GM12878 (cell line): ENCODE data around the gene CCDC85B. TPM values are rescaled to one million over a fixed set of nuclear protein-coding genes. Genes with fewer than 3 reads are reported as not detected.

Experiments
- ATAC-seq: fragments of 200-7000 bp; cut with Tn5 transposase; 3 replicates; pipeline ENCODE4 v1.9.1; 2020; ENCODE audit warnings: mild to moderate bottlenecking, moderate library complexity
- BruUV-seq: library from RNA; stranded (reverse); fragments of 400-500 nt; replicated peaks from 2 replicates; lab custom pipeline; 2021; lab: Mats Ljungman, UMichigan
- CTCF ChIA-PET: fragments of 300-600 bp; sonication (Branson Sonifier 250); formaldehyde crosslinking; extraction: SDS; loops from one replicate; lab custom pipeline; 2021; ENCODE audit warnings: inconsistent platforms; lab: Yijun Ruan, JAX
- POLR2A ChIA-PET: fragments of 350-600 bp; formaldehyde crosslinking; extraction: SDS; loops from one replicate; lab custom pipeline; 2021; ENCODE audit warnings: inconsistent platforms; lab: Charles Lee
- RAD21 ChIA-PET: fragments of 300-600 bp; sonication (Branson Sonifier 250); formaldehyde crosslinking; loops from one replicate; lab custom pipeline; 2023; ENCODE audit warnings: antibody characterized with exemption; ENCODE audit not compliant: unreplicated experiment; lab: Charles Lee
- SMC1A ChIA-PET: fragments of 300-600 bp; sonication (Branson Sonifier 250); formaldehyde crosslinking; loops from one replicate; lab custom pipeline; 2023; ENCODE audit not compliant: unreplicated experiment, uncharacterized antibody; lab: Charles Lee
- DNase-seq: peaks from one replicate; pipeline ENCODE4 v3.0.0-alpha.2; 2011; ENCODE audit warnings: low read depth, low spot score
- FAIRE-seq: peaks from 3 replicates; lab custom pipeline; 2011; peaks lifted over from hg19 to GRCh38; lab: Jason Lieb, UNC
- H2AFZ ChIP-seq: 2 replicates; pipeline ENCODE4 v1.6.0; 2011; ENCODE audit warnings: low read depth, low read length, control low read depth; ENCODE audit not compliant: control insufficient read depth
- H3K27ac ChIP-seq: 2 replicates; pipeline ENCODE4 v1.5.1; 2011; ENCODE audit warnings: control low read depth; ENCODE audit not compliant: control insufficient read depth, insufficient read depth
- H3K27me3 ChIP-seq, 2 experiments: replicated peaks in 1 of 2; 2 replicates each; pipeline versions ENCODE4 v1.6.0 to v1.6.1; 2011; ENCODE audit warnings: low read length in 1 of 2; ENCODE audit not compliant: control insufficient read depth in 2 of 2, insufficient read depth in 2 of 2
- H3K36me3 ChIP-seq, 2 experiments: 2 replicates each; pipeline ENCODE4 v1.5.1; 2011; ENCODE audit warnings: low read length in 1 of 2; ENCODE audit not compliant: control insufficient read depth in 2 of 2, insufficient read depth in 2 of 2
- H3K4me1 ChIP-seq: 2 replicates; pipeline ENCODE4 v1.6.1; 2011; ENCODE audit warnings: mild to moderate bottlenecking, low read length, moderate library complexity, mixed read lengths; ENCODE audit not compliant: control insufficient read depth, insufficient read depth
- H3K4me2 ChIP-seq: 2 replicates; pipeline ENCODE4 v1.6.0; 2011; ENCODE audit warnings: control low read depth; ENCODE audit not compliant: control insufficient read depth, insufficient read depth
- H3K4me3 ChIP-seq: fragments of 200-600 bp; sonication (generic); 2 replicates; pipeline ENCODE4 v1.5.1; 2016
- H3K79me2 ChIP-seq: 2 replicates; pipeline ENCODE4 v1.6.0; 2011; ENCODE audit warnings: low read length; ENCODE audit not compliant: control insufficient read depth, insufficient read depth
- H3K9ac ChIP-seq: 2 replicates; pipeline ENCODE4 v1.8.0; 2011; ENCODE audit warnings: low read length, control low read depth, mixed read lengths; ENCODE audit not compliant: control insufficient read depth, insufficient read depth
- H3K9me3 ChIP-seq: replicated peaks from 3 replicates; pipeline ENCODE4 v1.5.1; 2011; ENCODE audit warnings: mild to moderate bottlenecking, low read length; ENCODE audit not compliant: control insufficient read depth, insufficient read depth
- H4K20me1 ChIP-seq: 2 replicates; pipeline ENCODE4 v1.6.0; 2011; ENCODE audit not compliant: control insufficient read depth, insufficient read depth
- E4F1 ChIP-seq: fragments of 450-650 bp; IDR thresholded peaks from 2 replicates; pipeline ENCODE4 v1.6.1; 2018; ENCODE audit warnings: borderline replicate concordance, mild to moderate bottlenecking; ENCODE audit not compliant: partially characterized antibody
- EED ChIP-seq: sonication (generic); IDR thresholded peaks from 2 replicates; pipeline ENCODE4 v1.6.1; 2016; ENCODE audit warnings: antibody characterized with exemption, low read depth
- GABPA ChIP-seq: IDR thresholded peaks from 2 replicates; pipeline ENCODE4 v1.6.1; 2014; ENCODE audit warnings: antibody characterized with exemption, low read depth, mild to moderate bottlenecking, inconsistent platforms
- HDAC6 ChIP-seq: fragments of 200-600 bp; sonication (generic); IDR thresholded peaks from one replicate; pipeline ENCODE4 v1.8.0; 2017; ENCODE audit warnings: antibody characterized with exemption; ENCODE audit not compliant: unreplicated experiment
- POLR2A ChIP-seq: IDR thresholded peaks from 2 replicates; pipeline ENCODE4 v1.6.1; 2011; ENCODE audit warnings: low read depth, mild to moderate bottlenecking, low read length
- POLR2AphosphoS2 ChIP-seq: IDR thresholded peaks from 2 replicates; pipeline ENCODE4 v1.6.1; 2011; ENCODE audit warnings: low read depth, mild to moderate bottlenecking, low read length, improper control_type of control experiment, moderate library complexity
- POU2F2 ChIP-seq: IDR thresholded peaks from 3 replicates; pipeline ENCODE4 v1.6.1; 2011; ENCODE audit warnings: low read depth, mild to moderate bottlenecking, low read length, borderline replicate concordance
- PRDM15 ChIP-seq: fragments of 450-650 bp; formaldehyde crosslinking; IDR thresholded peaks from 2 replicates; pipeline ENCODE4 v1.4.0; 2020; ENCODE audit warnings: mild to moderate bottlenecking, moderate library complexity
- SPI1 ChIP-seq: IDR thresholded peaks from 2 replicates; pipeline ENCODE4 v1.6.1; 2011; ENCODE audit warnings: low read depth, mild to moderate bottlenecking, low read length, moderate library complexity, borderline replicate concordance; ENCODE audit not compliant: insufficient read depth
- TAF1 ChIP-seq: IDR thresholded peaks from 2 replicates; pipeline ENCODE4 v1.6.1; 2011; ENCODE audit warnings: mild to moderate bottlenecking, low read depth, low read length, borderline replicate concordance
- WGBS: methylation state at CpG from one replicate; pipeline ENCODE4 v1.1.6; 2016; ENCODE audit warnings: low lambda C conversion rate; ENCODE audit not compliant: insufficient replicate concordance, insufficient coverage; ENCODE audit errors: missing lambda C conversion rate; 5-methylcytosine and 5-hydroxymethylcytosine counted together
- in situ Hi-C: fragments of 300-500 bp; cut with MboI; formaldehyde crosslinking; loops from 9 replicates; pipeline ENCODE4 v1.14.3; 2018; ENCODE audit warnings: mixed read lengths
- intact Hi-C: fragments of 100-400 bp; cut with micrococcal nuclease; formaldehyde crosslinking; loops from one replicate; pipeline ENCODE4 v1.14.2; 2022; ENCODE audit not compliant: unreplicated experiment
- polyA plus RNA-seq, 11 experiments: library from polyadenylated mRNA; depleted of rRNA in 4 of 11; unstranded in 6 of 11; stranded (reverse) in 5 of 11; fragments of >200 nt; fragmentation: Nextera tagmentation in 4 of 11; fragmentation: Illumina TruSeq in 1 of 11; extraction: Ambion mirVana in 4 of 11; extraction: Trizol in 1 of 11; gene quantifications; 1 replicate in 1 of 11; 2 replicates in 10 of 11; pipeline versions ENCODE4 v1.2.1 to v1.2.3, GENCODE V29; 2011 to 2016; ENCODE audit warnings: inconsistent platforms in 2 of 11, missing spikeins in 2 of 11, low read depth in 1 of 11
- total RNA-seq, 4 experiments: library from RNA; depleted of rRNA in 3 of 4; stranded (reverse); fragments of >200 nt in 3 of 4; fragmentation: Illumina TruSeq in 1 of 4; extraction: Trizol in 1 of 4; gene quantifications; 2 replicates each; pipeline versions ENCODE4 v1.2.1 to v1.2.3, GENCODE V29; 2013 to 2021
- TF ChIP-seq, protein P1 (sequence below): fragments of 450-650 bp; IDR thresholded peaks from 2 replicates; pipeline ENCODE4 v1.6.1; 2016; ENCODE audit warnings: mild to moderate bottlenecking

CCDC85B gene
- total and polyA plus RNA-seq, 10 of the 15 experiments (the other 5 are each of a cell fraction or from before 2014, with no cell fraction given): 0.32 to 114 (median 49.5) TPM

- peak; percentile 24 for TF ChIP-seq POLR2A
These were observed 39.3 kb upstream of the CCDC85B start (continued) for GRCh38 chr11:65851083-65851579.

DNA sequence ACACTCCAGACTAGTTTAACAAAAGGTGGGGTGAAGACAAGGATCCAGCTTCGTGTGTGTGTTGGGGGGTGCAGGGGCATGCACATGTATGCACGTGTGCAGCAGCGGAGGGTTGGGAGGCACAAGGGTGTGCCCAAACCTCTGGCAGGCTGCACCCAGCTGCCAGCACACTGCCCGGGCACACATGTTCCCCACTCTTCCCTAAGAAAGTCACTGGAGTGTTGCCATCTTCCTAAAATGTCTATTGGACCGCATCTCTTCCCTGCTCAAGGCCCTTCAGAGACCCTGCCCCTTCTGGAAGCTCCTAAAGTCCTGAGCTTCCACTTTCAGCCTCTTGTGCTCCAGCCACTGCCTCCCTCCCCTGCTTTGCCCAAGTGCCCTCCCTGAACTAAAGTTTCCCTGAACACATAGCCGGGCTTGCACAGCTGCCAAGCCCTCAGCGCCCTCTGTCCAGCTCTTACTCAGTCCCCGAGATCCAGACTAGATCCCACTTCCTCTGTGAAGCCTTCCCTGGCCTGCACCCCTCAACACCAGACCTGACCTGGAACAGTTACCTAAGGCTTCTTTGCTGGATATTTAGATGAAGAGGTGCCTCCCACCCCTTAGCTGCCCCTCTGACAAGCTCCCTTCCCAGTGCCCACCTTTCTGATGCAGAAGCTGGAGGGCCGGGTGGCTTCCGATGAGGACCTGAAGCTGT lies 38.5 kb upstream of the CCDC85B start:
- ChIA-PET RAD21 (interaction anchor here (1.2 kb wide), 1 partner anchor 32 kb away, joined by 4 read pairs; no protein-coding TSS in a partner anchor), SMC1A (interaction anchor here (1.0 kb wide), 1 partner anchor 32 kb away, joined by 3 read pairs; no protein-coding TSS in a partner anchor), CTCF (interaction anchor here (0.9 to 3.8 kb wide), 7 partner anchors 12 to 146 kb away, joined by 3 to 17 read pairs (median 3); partner anchors contain the start of gene FIBP), POLR2A (interaction anchor here (1.1 kb wide), 1 partner anchor 8 kb away, joined by 3 read pairs; the partner anchor contains the start of gene MUS81)
- intact Hi-C loops: no loop called here
- Histone ChIP-seq H3K79me2 (peaks cover 31% of the 10 kb centered on the region), H3K9me3 (peaks cover 2% of the 10 kb centered on the region; the same call in 2 of the 3 replicates), H3K4me2 (no peak overlapping the region), H4K20me1 (peaks cover 24% of the 10 kb centered on the region), H3K27me3 (no peaks in the 10 kb centered on the region), H3K36me3 (peaks cover 32 to 41% of the 10 kb centered on the region in 2 experiments; a peak in 3 of 4 replicates), H3K4me3 (no peak overlapping the region), H3K27ac (no peak overlapping the region), H3K9ac (no peak overlapping the region), H2AFZ (no peak overlapping the region), H3K4me1 (peaks cover 10% of the 10 kb centered on the region)
- ATAC-seq (peak; percentile 3), DNase-seq (no peak), FAIRE-seq (no peak)
- in situ Hi-C loops: loop anchor here (25.0 kb wide), 1 partner anchor 1615 kb away; the partner anchor contains the start of genes DNAJC4, FKBP2, NUDT22 and PPP1R14B
- WGBS: 79% methylated on average over 10 of the region's 10 CpGs
- no TSS peak for BruUV-seq
- TF ChIP-seq PRDM15 (CRISPR knock-in tag): no peak
- TF ChIP-seq, protein P1, sequence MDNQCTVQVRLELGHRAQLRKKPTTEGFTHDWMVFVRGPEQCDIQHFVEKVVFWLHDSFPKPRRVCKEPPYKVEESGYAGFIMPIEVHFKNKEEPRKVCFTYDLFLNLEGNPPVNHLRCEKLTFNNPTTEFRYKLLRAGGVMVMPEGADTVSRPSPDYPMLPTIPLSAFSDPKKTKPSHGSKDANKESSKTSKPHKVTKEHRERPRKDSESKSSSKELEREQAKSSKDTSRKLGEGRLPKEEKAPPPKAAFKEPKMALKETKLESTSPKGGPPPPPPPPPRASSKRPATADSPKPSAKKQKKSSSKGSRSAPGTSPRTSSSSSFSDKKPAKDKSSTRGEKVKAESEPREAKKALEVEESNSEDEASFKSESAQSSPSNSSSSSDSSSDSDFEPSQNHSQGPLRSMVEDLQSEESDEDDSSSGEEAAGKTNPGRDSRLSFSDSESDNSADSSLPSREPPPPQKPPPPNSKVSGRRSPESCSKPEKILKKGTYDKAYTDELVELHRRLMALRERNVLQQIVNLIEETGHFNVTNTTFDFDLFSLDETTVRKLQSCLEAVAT: no peak
- no peak for TF ChIP-seq TAF1
- TF ChIP-seq POLR2A: peak; percentile 71
- no peak for TF ChIP-seq EED
- TF ChIP-seq HDAC6: no peak
- TF ChIP-seq POU2F2: no peak; the same call in 2 of the 3 replicates
- no peak for TF ChIP-seq E4F1
- peak; percentile 36; the same call in 1 of the 2 replicates for TF ChIP-seq POLR2AphosphoS2
- no peak for TF ChIP-seq GABPA
- TF ChIP-seq SPI1: no peak; the same call in 1 of the 2 replicates
